Loucy (cell line): ENCODE data around the gene ABCE1.

Experiments used
- H2AFZ ChIP-seq: fragments of 200-600 bp; sonication (generic); 2 replicates; pipeline ENCODE4 v1.6.0; 2016; ENCODE audit warnings: antibody characterized with exemption, mild to moderate bottlenecking, low read length, moderate library complexity
- H3F3A ChIP-seq: fragments of 200-600 bp; 2 replicates; pipeline ENCODE4 v1.6.0; 2016; ENCODE audit warnings: antibody characterized with exemption, low read depth, mild to moderate bottlenecking
- H3K27me3 ChIP-seq: fragments of 200-600 bp; sonication (generic); 2 replicates; pipeline ENCODE4 v1.6.1; 2014; ENCODE audit warnings: low read length, mild to moderate bottlenecking; ENCODE audit not compliant: insufficient read depth, poor library complexity, severe bottlenecking
- H3K36me3 ChIP-seq: fragments of 200-600 bp; sonication (generic); 2 replicates; pipeline ENCODE4 v1.6.1; 2016; ENCODE audit warnings: low read length; ENCODE audit not compliant: insufficient read depth
- H3K4me1 ChIP-seq: fragments of 200-600 bp; sonication (generic); 2 replicates; pipeline ENCODE4 v1.5.1; 2014; ENCODE audit warnings: low read length, mild to moderate bottlenecking; ENCODE audit not compliant: insufficient read depth, poor library complexity, severe bottlenecking
- H3K4me2 ChIP-seq: fragments of 200-600 bp; sonication (generic); 2 replicates; pipeline ENCODE4 v1.6.0; 2014; ENCODE audit warnings: antibody characterized with exemption, low read length, low read depth, mild to moderate bottlenecking; ENCODE audit not compliant: poor library complexity, severe bottlenecking
- H3K4me3 ChIP-seq: fragments of 200-600 bp; sonication (generic); 2 replicates; pipeline ENCODE4 v1.5.1; 2014; ENCODE audit warnings: low read length, mild to moderate bottlenecking, mixed read lengths; ENCODE audit not compliant: poor library complexity, severe bottlenecking
- H3K79me2 ChIP-seq: fragments of 200-600 bp; sonication (generic); 2 replicates; pipeline ENCODE4 v1.6.1; 2014; ENCODE audit warnings: low read length; ENCODE audit not compliant: insufficient read depth
- H3K9ac ChIP-seq: fragments of 200-600 bp; sonication (generic); 2 replicates; pipeline ENCODE4 v1.6.0; 2014; ENCODE audit warnings: mild to moderate bottlenecking, low read depth, low read length, moderate library complexity; ENCODE audit not compliant: poor library complexity, severe bottlenecking
- H3K9me2 ChIP-seq: fragments of 200-600 bp; sonication (generic); replicated peaks from 2 replicates; pipeline ENCODE4 v1.6.1; 2016; ENCODE audit warnings: low read depth, low read length, mixed read lengths
- H3K9me3 ChIP-seq: fragments of 200-600 bp; sonication (generic); 2 replicates; pipeline ENCODE4 v1.6.1; 2014; ENCODE audit warnings: mild to moderate bottlenecking, antibody characterized with exemption, low read length, low read depth; ENCODE audit not compliant: insufficient read depth
- H4K20me1 ChIP-seq: fragments of 200-600 bp; sonication (generic); 2 replicates; pipeline ENCODE4 v1.6.0; 2014; ENCODE audit warnings: antibody characterized with exemption, low read length, mild to moderate bottlenecking; ENCODE audit not compliant: insufficient read depth, poor library complexity, severe bottlenecking
- CTCF ChIP-seq: fragments of 200-600 bp; sonication (generic); conservative IDR thresholded peaks from 2 replicates; pipeline ENCODE4 v1.5.1; 2014; ENCODE audit warnings: mild to moderate bottlenecking, antibody characterized with exemption, low read length
- EZH2phosphoT487 ChIP-seq: fragments of 200-600 bp; IDR thresholded peaks from 2 replicates; pipeline ENCODE4 v1.6.1; 2018; ENCODE audit warnings: antibody characterized with exemption, mild to moderate bottlenecking, moderate library complexity, borderline replicate concordance

ABCE1 gene

DNA sequence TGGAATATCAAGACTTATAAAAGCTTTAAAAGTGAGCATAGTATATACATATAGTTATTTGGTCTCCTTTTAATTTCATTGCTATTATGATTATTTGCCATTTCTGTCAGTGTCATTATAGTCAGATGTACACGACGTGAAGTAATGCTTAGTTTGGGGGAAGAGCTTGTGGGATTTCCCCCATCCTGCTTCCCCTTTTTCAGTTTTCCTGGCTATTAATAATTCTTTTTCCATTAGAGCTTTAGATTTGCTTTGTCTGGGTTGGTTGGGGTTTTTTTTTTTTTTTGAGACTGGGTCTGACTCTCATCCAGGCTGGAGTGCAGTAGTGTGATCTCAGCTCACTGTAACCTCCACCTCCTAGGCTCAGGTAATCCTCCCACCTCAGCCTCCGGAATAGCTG is 5.4 kb downstream of the ABCE1 start:
- peaks cover 77% of the 10 kb centered on the region for H3K79me2 ChIP-seq

DNA sequence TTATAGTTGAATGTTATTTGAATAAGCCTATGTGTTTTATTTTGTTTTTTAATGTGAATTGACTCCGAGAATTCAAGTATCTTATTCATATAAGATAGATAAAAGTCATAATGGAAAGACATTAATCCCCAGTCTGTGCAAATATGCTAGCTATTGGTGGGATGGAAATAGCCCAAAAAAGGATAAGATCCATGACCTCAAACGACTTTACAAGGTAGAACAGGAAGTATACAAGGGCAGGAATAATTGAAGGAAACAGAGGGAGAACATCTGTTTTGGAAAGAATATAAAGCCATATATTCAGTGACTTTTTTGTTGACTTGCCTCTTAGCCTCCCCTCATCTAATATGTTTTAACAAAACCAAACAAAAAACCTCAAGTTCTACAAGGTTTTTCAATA is 9.0 kb downstream of the ABCE1 start:
- H3K36me3 ChIP-seq = peaks cover 71% of the 10 kb centered on the region

More for the DNA sequence above, 5.4 kb downstream of the ABCE1 start:
- Histone ChIP-seq H3K36me3 (peaks cover 37% of the 10 kb centered on the region), H3K4me3 (peak overlapping the region; percentile 88), H3K9ac (peak overlapping the region; percentile 23), H3K27me3 (no peaks in the 10 kb centered on the region), H4K20me1 (peaks cover 76% of the 10 kb centered on the region), H3F3A (no peaks in the 10 kb centered on the region), H3K4me2 (peak overlapping the region; percentile 75), H3K9me3 (no peaks in the 10 kb centered on the region), H2AFZ (no peak overlapping the region), H3K4me1 (peaks cover 66% of the 10 kb centered on the region), H3K9me2 (no peaks in the 10 kb centered on the region)
- no peak for TF ChIP-seq EZH2phosphoT487
- TF ChIP-seq CTCF = no peak

GRCh38 chr4:145108128-145108527 is 10.0 kb downstream of the ABCE1 start:
- Histone ChIP-seq H3K9me3 (no peaks in the 10 kb centered on the region), H3K9ac (no peak overlapping the region), H3K9me2 (no peaks in the 10 kb centered on the region), H3K4me3 (no peak overlapping the region), H3F3A (no peaks in the 10 kb centered on the region), H3K4me2 (peak overlapping the region; percentile 11), H2AFZ (no peak overlapping the region), H3K36me3 (peaks cover 81% of the 10 kb centered on the region), H3K79me2 (peaks cover 31% of the 10 kb centered on the region), H4K20me1 (peaks cover 32% of the 10 kb centered on the region), H3K4me1 (peaks cover 22% of the 10 kb centered on the region), H3K27me3 (no peaks in the 10 kb centered on the region)
- TF ChIP-seq CTCF = no peak
- no peak for TF ChIP-seq EZH2phosphoT487

More for the DNA sequence above, 9.0 kb downstream of the ABCE1 start:
- Histone ChIP-seq H3F3A (no peaks in the 10 kb centered on the region), H3K9ac (no peak overlapping the region), H3K4me3 (no peak overlapping the region), H3K9me3 (no peaks in the 10 kb centered on the region), H3K9me2 (no peaks in the 10 kb centered on the region), H3K4me1 (peaks cover 32% of the 10 kb centered on the region), H4K20me1 (peaks cover 43% of the 10 kb centered on the region), H2AFZ (no peak overlapping the region), H3K4me2 (peak overlapping the region; percentile 2), H3K79me2 (peaks cover 41% of the 10 kb centered on the region), H3K27me3 (no peaks in the 10 kb centered on the region)
- no peak for TF ChIP-seq EZH2phosphoT487
- TF ChIP-seq CTCF = no peak
